ENCODE data around the gene ZC3H13. TPM values are rescaled to one million over a fixed set of nuclear protein-coding genes. Genes with fewer than 3 reads are reported as not detected.
"Not testable (repeated sequence)": the region's sequence is repeated elsewhere in the genome, so short reads cannot be mapped to it uniquely, and the experiment has no call there.

The ZC3H13 gene
- total RNA-seq, 2 experiments from 2014 or later: 40.7 to 49.7 TPM

DNA sequence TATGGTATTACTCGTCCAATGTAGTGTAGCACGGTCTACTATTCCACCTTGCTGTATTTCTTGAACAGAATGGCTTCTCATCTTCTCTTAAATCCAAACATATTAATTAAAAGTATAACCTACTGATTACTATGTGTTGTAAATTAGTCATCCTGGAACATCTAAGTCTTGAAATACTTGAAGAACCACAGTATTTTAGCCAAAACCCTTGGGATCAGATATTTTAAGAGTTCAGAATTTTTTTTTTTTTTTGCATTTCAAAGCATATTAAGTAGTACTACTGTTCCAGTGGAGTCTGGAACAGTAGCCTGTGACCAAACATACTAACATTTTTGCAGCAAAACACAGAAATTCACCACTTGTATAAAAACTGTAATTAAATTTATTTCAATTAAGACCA lies 30.1 kb downstream of the ZC3H13 start:
- Mint-ChIP-seq H3K9me3 (no peaks in the 10 kb centered on the region), H3K4me1 (no peaks in the 10 kb centered on the region), H3K4me3 (no peak overlapping the region), H3K27ac (no peak overlapping the region), H3K36me3 (peaks cover 10% of the 10 kb centered on the region), H3K27me3 (no peaks in the 10 kb centered on the region)
- POLR2A ChIA-PET: no interaction called here
- DNase-seq (no peak), ATAC-seq (ENCODE audit: low read depth) (no peak)

DNA sequence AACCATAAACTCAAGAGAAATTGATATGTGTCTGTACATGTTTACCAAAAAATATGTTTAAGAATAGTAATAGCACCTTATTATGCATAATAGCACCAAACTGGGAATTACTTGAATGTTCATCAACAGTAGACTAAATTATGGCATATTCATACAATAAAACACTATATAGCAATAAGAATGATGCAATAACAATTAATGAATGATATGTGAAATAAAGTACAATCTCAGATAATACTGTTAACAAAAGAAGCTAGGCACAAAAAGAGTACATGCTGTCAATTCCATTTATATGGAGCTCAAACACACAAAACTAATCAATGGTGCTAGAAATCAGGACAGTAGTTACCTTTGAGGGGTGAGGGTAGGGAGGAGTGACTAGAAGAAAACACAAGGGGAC lies 36.3 kb downstream of the ZC3H13 start:
- DNase-seq (no peak), ATAC-seq (ENCODE audit: low read depth) (no peak)
- no peak overlapping the region for H3K27ac Mint-ChIP-seq
- H3K27me3 Mint-ChIP-seq: no peaks in the 10 kb centered on the region
- H3K4me3 Mint-ChIP-seq: no peak overlapping the region
- H3K9me3 Mint-ChIP-seq: no peaks in the 10 kb centered on the region
- H3K4me1 Mint-ChIP-seq: no peaks in the 10 kb centered on the region
- POLR2A ChIA-PET: no interaction called here
- H3K36me3 Mint-ChIP-seq: peaks cover 15% of the 10 kb centered on the region

DNA sequence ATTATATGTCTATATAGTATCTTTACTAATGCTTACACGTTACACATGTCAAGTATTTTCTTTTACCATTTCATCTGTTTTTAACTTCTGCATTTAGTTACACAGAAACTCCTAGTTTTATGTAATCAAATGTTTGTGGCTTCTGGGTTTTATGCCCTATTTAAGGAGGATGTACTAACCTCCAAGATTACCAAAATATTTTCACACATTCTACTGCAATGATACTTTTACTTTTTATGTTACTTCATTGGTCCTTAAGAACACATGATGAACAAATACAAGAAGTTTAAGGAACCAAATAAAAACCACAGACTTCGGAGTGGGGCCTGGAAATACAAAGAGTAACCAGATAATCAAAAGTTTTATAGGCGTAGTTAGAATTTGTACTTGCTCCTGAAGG lies 37.2 kb downstream of the ZC3H13 start:
- Mint-ChIP-seq H3K9me3 (no peaks in the 10 kb centered on the region), H3K4me1 (no peaks in the 10 kb centered on the region), H3K27me3 (no peaks in the 10 kb centered on the region), H3K4me3 (no peak overlapping the region), H3K36me3 (peaks cover 15% of the 10 kb centered on the region), H3K27ac (no peak overlapping the region)
- POLR2A ChIA-PET: no interaction called here
- DNase-seq (no peak), ATAC-seq (ENCODE audit: low read depth) (no peak)

DNA sequence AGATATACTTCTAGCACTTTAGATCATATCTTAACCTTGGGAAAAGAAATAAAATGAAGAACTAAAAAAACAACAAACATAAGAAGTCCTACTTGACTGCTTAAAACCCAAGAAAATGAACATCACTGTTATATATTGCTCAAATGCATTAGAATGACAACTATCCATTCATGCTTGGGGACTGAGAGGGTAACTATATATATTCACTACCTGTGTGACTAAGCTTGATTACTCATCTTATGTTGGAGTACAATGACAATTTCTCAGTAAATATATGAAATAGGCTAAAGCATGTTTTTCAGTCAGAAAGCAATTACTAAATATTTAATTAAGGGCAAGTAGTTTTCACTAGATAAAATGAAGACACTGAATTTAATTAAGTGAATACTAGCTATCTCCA lies 40.1 kb downstream of the ZC3H13 start:
- no peak overlapping the region for H3K27ac Mint-ChIP-seq
- POLR2A ChIA-PET: no interaction called here
- DNase-seq (no peak), ATAC-seq (ENCODE audit: low read depth) (no peak)
- H3K9me3 Mint-ChIP-seq: no peaks in the 10 kb centered on the region
- no peak overlapping the region for H3K4me3 Mint-ChIP-seq
- peaks cover 15% of the 10 kb centered on the region for H3K36me3 Mint-ChIP-seq
- no peaks in the 10 kb centered on the region for H3K4me1 Mint-ChIP-seq
- H3K27me3 Mint-ChIP-seq: no peaks in the 10 kb centered on the region

DNA sequence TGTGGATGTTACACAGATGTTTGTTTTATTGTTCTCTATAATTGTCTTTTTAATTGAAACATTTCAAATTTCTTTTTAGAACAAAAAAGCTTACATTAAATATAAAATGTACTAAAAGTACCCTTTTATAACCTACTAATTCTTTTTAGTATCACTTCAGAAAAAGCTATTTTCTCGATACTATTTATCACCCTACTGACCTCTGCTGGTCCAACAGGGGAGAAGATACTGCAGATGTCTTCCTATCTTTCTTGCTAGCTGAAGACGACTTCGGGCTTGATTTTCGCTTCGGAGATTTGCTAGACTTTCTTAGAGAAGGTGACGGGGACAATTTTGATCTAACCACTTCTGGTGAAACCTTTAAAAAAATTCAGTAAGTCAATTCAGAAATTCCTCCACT lies 42.4 kb downstream of the ZC3H13 start:
- H3K36me3 Mint-ChIP-seq: peaks cover 14% of the 10 kb centered on the region
- H3K27me3 Mint-ChIP-seq: no peaks in the 10 kb centered on the region
- ATAC-seq (ENCODE audit: low read depth) (no peak), DNase-seq (no peak)
- no peak overlapping the region for H3K27ac Mint-ChIP-seq
- no peaks in the 10 kb centered on the region for H3K9me3 Mint-ChIP-seq
- H3K4me1 Mint-ChIP-seq: no peaks in the 10 kb centered on the region
- POLR2A ChIA-PET: no interaction called here
- no peak overlapping the region for H3K4me3 Mint-ChIP-seq

GRCh38 chr13:46008631-46009030 lies 43.9 kb downstream of the ZC3H13 start:
- POLR2A ChIA-PET: no interaction called here
- ATAC-seq (ENCODE audit: low read depth): no peak
- no peak for DNase-seq
- Mint-ChIP-seq H3K4me1 (no peaks in the 10 kb centered on the region), H3K27ac (no peak overlapping the region), H3K36me3 (peaks cover 19% of the 10 kb centered on the region), H3K4me3 (no peak overlapping the region), H3K27me3 (no peaks in the 10 kb centered on the region), H3K9me3 (no peaks in the 10 kb centered on the region)

DNA sequence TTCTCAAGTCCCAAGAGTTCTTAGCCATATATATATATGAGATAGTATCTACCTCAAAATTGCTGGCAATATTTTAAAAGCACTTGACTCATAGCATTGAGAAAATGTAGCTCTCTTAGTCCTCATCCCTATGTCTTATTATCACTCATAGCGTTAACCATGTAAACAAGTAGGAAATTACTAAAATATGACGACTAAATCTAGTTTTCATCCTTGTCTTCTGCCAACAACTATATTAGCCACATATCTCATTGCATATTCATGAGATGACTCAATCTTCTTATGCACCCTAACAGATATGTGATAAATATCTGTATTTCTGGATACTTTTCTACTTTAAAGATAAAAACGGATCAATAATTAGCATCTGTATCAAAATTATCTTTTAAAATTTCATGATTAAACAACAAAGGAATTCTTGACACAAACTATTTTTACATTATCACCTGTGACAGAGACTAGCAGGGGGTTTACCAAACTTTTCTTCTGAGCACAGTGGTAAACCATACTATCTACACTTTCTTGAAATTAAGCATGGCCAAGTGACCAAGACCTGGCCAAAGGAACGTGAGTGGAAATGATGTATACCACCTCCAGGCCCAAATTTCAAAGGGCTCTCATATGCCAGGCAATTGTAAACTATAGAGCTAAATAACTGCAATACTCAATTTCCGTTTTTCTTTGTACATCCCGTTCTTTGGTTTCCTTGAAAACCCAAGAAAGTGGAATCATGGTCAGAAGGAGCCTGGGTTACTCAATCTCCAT lies 45.7 kb downstream of the ZC3H13 start:
- POLR2A ChIA-PET: no interaction called here
- Mint-ChIP-seq H3K27ac (no peak overlapping the region), H3K4me1 (peaks cover 4% of the 10 kb centered on the region), H3K27me3 (no peaks in the 10 kb centered on the region), H3K4me3 (no peak overlapping the region), H3K9me3 (no peaks in the 10 kb centered on the region), H3K36me3 (peaks cover 25% of the 10 kb centered on the region)
- DNase-seq (no peak), ATAC-seq (ENCODE audit: low read depth) (no peak)

DNA sequence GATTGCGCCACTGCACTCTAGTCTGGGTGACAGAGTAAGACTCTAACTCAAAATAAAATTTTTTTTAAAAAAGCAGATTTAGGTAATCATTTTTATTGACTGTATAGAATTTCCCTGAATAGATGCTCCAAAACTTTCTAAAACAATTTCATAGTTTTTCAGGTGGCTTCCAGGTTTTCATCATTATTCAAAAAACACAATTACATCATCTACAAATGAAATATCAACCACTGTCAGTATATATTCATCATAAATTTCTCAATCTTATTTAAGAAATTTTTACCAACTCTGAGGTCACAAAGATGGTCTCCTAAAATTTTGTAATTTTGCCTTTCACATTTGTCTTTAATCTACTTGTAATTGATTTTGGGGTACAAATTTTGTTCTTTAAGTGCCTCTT lies 48.1 kb downstream of the ZC3H13 start:
- ATAC-seq (ENCODE audit: low read depth): no peak
- Mint-ChIP-seq H3K4me3 (no peak overlapping the region), H3K4me1 (peaks cover 4% of the 10 kb centered on the region), H3K36me3 (peaks cover 40% of the 10 kb centered on the region), H3K9me3 (no peaks in the 10 kb centered on the region), H3K27ac (no peak overlapping the region), H3K27me3 (no peaks in the 10 kb centered on the region)
- DNase-seq: no peak
- POLR2A ChIA-PET: no interaction called here

DNA sequence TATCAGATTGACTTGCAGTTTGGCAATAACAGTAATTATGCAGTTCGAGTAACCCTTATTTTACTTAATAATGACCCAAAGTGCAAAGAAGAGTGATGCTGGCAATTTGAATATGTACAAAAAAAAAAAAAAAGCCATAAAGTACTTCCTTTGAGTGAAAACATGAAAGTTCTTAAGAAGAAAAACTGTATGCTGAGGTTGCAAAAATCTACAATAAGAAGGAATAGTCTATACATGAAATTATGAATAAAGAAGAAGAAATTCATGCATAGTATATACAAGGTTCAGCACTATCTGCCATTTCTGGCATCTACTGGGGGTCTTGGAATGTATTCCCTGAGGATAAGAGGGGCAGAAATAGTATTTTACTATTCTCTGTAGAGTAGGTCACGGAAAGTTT lies 55.9 kb downstream of the ZC3H13 start:
- ATAC-seq (ENCODE audit: low read depth) (no peak), DNase-seq (no peak)
- POLR2A ChIA-PET: no interaction called here
- H3K4me1 Mint-ChIP-seq: no peaks in the 10 kb centered on the region
- no peaks in the 10 kb centered on the region for H3K9me3 Mint-ChIP-seq
- no peaks in the 10 kb centered on the region for H3K27me3 Mint-ChIP-seq
- H3K27ac Mint-ChIP-seq: no peak overlapping the region
- peaks cover 26% of the 10 kb centered on the region for H3K36me3 Mint-ChIP-seq
- H3K4me3 Mint-ChIP-seq: no peak overlapping the region

DNA sequence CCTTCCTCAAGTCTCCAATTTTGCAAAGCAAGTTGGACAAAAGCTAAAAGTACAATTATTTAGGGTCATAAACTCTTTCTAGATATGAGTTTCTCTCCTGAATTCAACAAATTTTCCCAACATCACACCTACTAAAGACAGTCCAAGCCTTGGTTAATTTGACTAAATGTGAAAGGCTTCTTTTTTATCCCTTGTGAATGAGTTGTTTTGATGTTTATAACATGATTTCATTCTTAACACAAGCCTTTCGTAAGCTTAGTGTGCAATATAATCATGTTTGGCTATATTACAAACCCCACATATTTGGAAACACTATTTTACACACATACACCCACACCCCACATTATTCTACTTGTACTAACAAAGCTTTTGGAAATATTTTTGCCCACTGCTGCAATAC lies 57.3 kb downstream of the ZC3H13 start:
- H3K4me1 Mint-ChIP-seq: no peaks in the 10 kb centered on the region
- peaks cover 17% of the 10 kb centered on the region for H3K36me3 Mint-ChIP-seq
- H3K4me3 Mint-ChIP-seq: no peak overlapping the region
- POLR2A ChIA-PET: no interaction called here
- H3K27me3 Mint-ChIP-seq: no peaks in the 10 kb centered on the region
- no peak overlapping the region for H3K27ac Mint-ChIP-seq
- H3K9me3 Mint-ChIP-seq: no peaks in the 10 kb centered on the region
- DNase-seq (no peak), ATAC-seq (ENCODE audit: low read depth) (no peak)

DNA sequence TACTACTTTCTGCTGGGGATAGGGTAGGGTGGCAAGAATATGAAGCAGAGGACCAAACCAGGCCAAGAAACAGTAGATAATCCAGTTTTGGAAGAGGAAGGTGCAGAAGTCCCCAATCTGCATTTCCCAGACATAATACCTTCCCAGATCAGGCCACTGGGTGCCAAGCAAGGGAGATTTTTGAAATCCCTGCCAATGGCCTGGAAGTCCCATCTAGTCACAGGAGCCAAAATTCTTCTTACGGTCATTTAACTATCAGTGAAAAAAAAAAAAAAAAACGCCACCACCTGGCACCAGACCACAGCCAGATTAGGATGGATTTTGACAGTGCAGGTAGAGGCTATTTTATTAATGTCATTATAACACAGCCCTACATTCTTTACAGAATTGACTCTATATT lies 57.8 kb downstream of the ZC3H13 start:
- H3K4me1 Mint-ChIP-seq: no peaks in the 10 kb centered on the region
- no peak for DNase-seq
- no peaks in the 10 kb centered on the region for H3K27me3 Mint-ChIP-seq
- ATAC-seq (ENCODE audit: low read depth): no peak
- H3K36me3 Mint-ChIP-seq: peaks cover 14% of the 10 kb centered on the region
- H3K4me3 Mint-ChIP-seq: no peak overlapping the region
- POLR2A ChIA-PET: no interaction called here
- no peak overlapping the region for H3K27ac Mint-ChIP-seq
- H3K9me3 Mint-ChIP-seq: no peaks in the 10 kb centered on the region

DNA sequence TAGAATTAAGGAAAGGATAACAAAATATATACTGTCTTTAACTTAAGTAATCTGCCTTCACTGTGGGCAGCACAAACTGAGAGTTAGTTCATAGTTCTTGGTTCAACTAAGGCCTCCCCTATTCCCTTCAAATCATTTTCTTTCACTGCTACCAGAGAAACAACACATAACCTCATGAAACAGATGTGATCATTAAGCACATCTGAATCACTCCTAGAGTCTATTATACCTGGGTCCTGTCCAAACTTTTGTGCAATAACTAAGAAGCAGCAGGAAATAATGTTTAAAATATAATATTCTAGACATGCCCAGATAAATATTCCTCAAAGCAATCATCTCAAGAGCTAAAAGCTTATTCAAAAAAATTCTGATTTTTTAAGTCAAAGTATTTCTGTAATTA lies 62.9 kb downstream of the ZC3H13 start:
- Mint-ChIP-seq H3K9me3 (no peaks in the 10 kb centered on the region), H3K4me1 (no peaks in the 10 kb centered on the region), H3K27me3 (no peaks in the 10 kb centered on the region), H3K4me3 (no peak overlapping the region), H3K36me3 (peaks cover 36% of the 10 kb centered on the region), H3K27ac (no peak overlapping the region)
- POLR2A ChIA-PET: no interaction called here
- no peak for DNase-seq
- ATAC-seq (ENCODE audit: low read depth): no peak

- H3K4me1 Mint-ChIP-seq; H3K9me3 Mint-ChIP-seq; H3K27me3 Mint-ChIP-seq; POLR2A ChIA-PET; H3K4me3 Mint-ChIP-seq; DNase-seq; H3K27ac Mint-ChIP-seq; ATAC-seq (ENCODE audit: low read depth): not testable (repeated sequence)
- peaks cover 60% of the 10 kb centered on the region for H3K36me3 Mint-ChIP-seq
Observed at GRCh38 chr13:45981127-45981526, 71.4 kb downstream of the ZC3H13 start.

DNA sequence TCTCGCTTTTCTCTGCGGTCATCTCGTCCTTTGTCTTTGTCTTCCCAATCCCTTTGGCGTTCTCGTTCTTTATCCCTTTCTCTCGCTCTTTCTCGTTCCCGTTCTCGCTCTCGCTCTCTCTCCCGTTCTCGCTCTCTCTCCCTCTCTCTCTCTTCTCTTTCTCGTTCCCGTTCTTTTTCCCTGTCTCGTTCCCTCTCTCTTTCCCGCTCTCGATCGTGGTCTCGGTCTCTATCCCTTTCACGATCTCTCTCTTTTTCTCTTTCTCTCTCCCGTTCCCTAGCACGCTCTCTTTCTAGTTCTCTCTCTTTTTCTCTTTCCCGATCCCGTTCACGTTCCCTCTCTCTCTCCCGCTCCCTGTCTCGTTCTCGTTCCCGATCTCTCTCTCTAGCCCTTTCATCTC lies 77.2 kb downstream of the ZC3H13 start:
- no peaks in the 10 kb centered on the region for H3K27me3 Mint-ChIP-seq
- H3K36me3 Mint-ChIP-seq: peaks cover 49% of the 10 kb centered on the region
- no peak overlapping the region for H3K4me3 Mint-ChIP-seq
- POLR2A ChIA-PET: no interaction called here
- H3K27ac Mint-ChIP-seq: no peak overlapping the region
- DNase-seq (no peak), ATAC-seq (ENCODE audit: low read depth) (no peak)
- peaks cover 7% of the 10 kb centered on the region for H3K4me1 Mint-ChIP-seq
- peaks cover 3% of the 10 kb centered on the region for H3K9me3 Mint-ChIP-seq

- Mint-ChIP-seq H3K27me3 (no peaks in the 10 kb centered on the region), H3K36me3 (peaks cover 50% of the 10 kb centered on the region), H3K4me3 (no peak overlapping the region), H3K4me1 (peaks cover 6% of the 10 kb centered on the region), H3K9me3 (peaks cover 3% of the 10 kb centered on the region), H3K27ac (no peak overlapping the region)
- no peak for ATAC-seq (ENCODE audit: low read depth)
- no peak for DNase-seq
- POLR2A ChIA-PET: no interaction called here
Observed at GRCh38 chr13:45974500-45974899, 78.0 kb downstream of the ZC3H13 start.

Measured in activated naive CD8-positive, alpha-beta T cell treated with anti-CD3 and anti-CD28 coated beads, Interleukin-2, amount 10 ng/mL, durations not matched to agents 7 days and 5 days (primary cell).